Pancreas (tissue), 10 donors: ENCODE data around the gene CCNJL. TPM values are rescaled to one million over a fixed set of nuclear protein-coding genes. Genes with fewer than 3 reads are reported as not detected.

Experiments
- ATAC-seq, 4 donors: fragments of 200-7000 bp; cut with Tn5 transposase; one replicate each; pipeline versions ENCODE4 v1.8.0 to v1.9.1; 2020; ENCODE audit warnings: mild to moderate bottlenecking in 4 of 4, moderate library complexity in 4 of 4
- DNase-seq, 6 donors: peaks; one replicate each; pipeline ENCODE4 v3.0.0-alpha.2; 2020
- FAIRE-seq: peaks from 2 replicates; lab custom pipeline; 2012; peaks lifted over from hg19 to GRCh38; lab: Jason Lieb, UNC
- H3K27ac ChIP-seq, 4 donors: fragments of 200-600 bp; sonication (generic); 1 replicate in 3 of 4; 2 replicates in 1 of 4; pipeline versions ENCODE4 v1.5.0 to v1.8.0; 2020
- H3K27me3 ChIP-seq, 4 donors: fragments of 200-600 bp; one replicate each; pipeline ENCODE4 v1.8.0; 2021
- H3K36me3 ChIP-seq, 3 donors: fragments of 200-600 bp; sonication (generic) in 1 of 3; one replicate each; pipeline versions ENCODE4 v1.5.0 to v1.8.0; 2020 to 2021
- H3K4me1 ChIP-seq, 3 donors: fragments of 200-600 bp; one replicate each; pipeline ENCODE4 v1.8.0; 2021
- H3K4me3 ChIP-seq, 4 donors: fragments of 200-600 bp; sonication (generic) in 2 of 4; one replicate each; pipeline versions ENCODE4 v1.5.0 to v1.8.0; 2020 to 2021
- H3K9me3 ChIP-seq, 4 donors: fragments of 200-600 bp; one replicate each; pipeline ENCODE4 v1.8.0; 2021
- CTCF ChIP-seq, 4 donors: fragments of 200-600 bp; sonication (generic) in 3 of 4; IDR thresholded peaks; one replicate each; pipeline versions ENCODE4 v1.5.0 to v1.8.0; 2021; ENCODE audit warnings: antibody characterized with exemption in 4 of 4
- WGBS, 2 donors: extraction: QIAGEN DNeasy Blood & Tissue Kit; methylation state at CpG; one replicate each; pipeline ENCODE4 v1.1.7; 2013; 5-methylcytosine and 5-hydroxymethylcytosine counted together
- intact Hi-C, 3 donors: fragments of 100-400 bp; cut with DNase I; formaldehyde crosslinking; loops; one replicate each; pipeline versions ENCODE4 v1.11.1 to v1.14.2; 2022
- polyA plus RNA-seq, 2 donors: library from polyadenylated mRNA; stranded (reverse); fragments of 200-250 nt; gene quantifications; one replicate each; pipeline ENCODE4 v1.2.3, GENCODE V29; 2013
- total RNA-seq, 6 donors: library from RNA; stranded (reverse); fragmentation: NEBNext Ultra II Directional in 4 of 6; extraction: Animal tissue kit (Norgen Biotek cat#: 25700) in 4 of 6; gene quantifications; one replicate each; pipeline versions ENCODE4 v1.2.1 to v1.2.4, GENCODE V29; 2021 to 2023
- donor health status: healthy with polysubstance abuse.
- donor health status: DM: no; HTN: no; CAD: no; lungs with moderate emphysema.
- donor health status: DM: no; HTN: no; CAD: no.
- donor health status: control.
- donor health status: control.
- donor health status: Bipolar disorder and iron deficiency.
- donor health status: DM: yes; HTN: yes; CAD: no.
- donor health status: DM: no; HTN: no; CAD: no.
- donor health status: DM: no; HTN: no; CAD: no.
- donor health status: DM: yes; HTN: yes; CAD: no.

The CCNJL gene
- total and polyA plus RNA-seq, 8 donors: 0.06 to 0.58 (median 0.14) TPM

- no peak overlapping the region for H3K27ac ChIP-seq
- FAIRE-seq: no peak
- WGBS, 2 donors: 84 to 93% methylated on average over 27 of the region's 27 CpGs
- intact Hi-C loops: loop anchor here in 2 of 3 donors (5.0 to 10.0 kb wide), 3 partner anchors 152 to 332 kb away; no protein-coding TSS in a partner anchor
- no peaks in the 10 kb centered on the region for H3K9me3 ChIP-seq
- H3K4me3 ChIP-seq: no peak overlapping the region
- ATAC-seq: no peak
- no peak for TF ChIP-seq CTCF (IDR thresholded peaks at IDR 0.05)
- no peaks in the 10 kb centered on the region for H3K27me3 ChIP-seq
- H3K4me1 ChIP-seq: no peaks in the 10 kb centered on the region
- peak in 1 of 6 donors; percentile 47 for DNase-seq
- H3K36me3 ChIP-seq: no peaks in the 10 kb centered on the region
These were observed 37.0 kb upstream of the CCNJL start for GRCh38 chr5:160349249-160349934.

GRCh38 chr5:160348080-160348479 is 35.7 kb upstream of the CCNJL start:
- Histone ChIP-seq H3K9me3 (no peaks in the 10 kb centered on the region), H3K4me1 (no peaks in the 10 kb centered on the region), H3K36me3 (no peaks in the 10 kb centered on the region), H3K27ac (no peak overlapping the region), H3K4me3 (no peak overlapping the region), H3K27me3 (no peaks in the 10 kb centered on the region)
- 61 to 68% methylated on average over 11 of the region's 11 CpGs for WGBS, 2 donors
- intact Hi-C loops: loop anchor here in 2 of 3 donors (5.0 to 10.0 kb wide), 3 partner anchors 151 to 331 kb away; no protein-coding TSS in a partner anchor
- FAIRE-seq (no peak), ATAC-seq (no peak), DNase-seq (no peak)
- TF ChIP-seq CTCF (IDR thresholded peaks at IDR 0.05): no peak

- Histone ChIP-seq H3K27ac (no peak overlapping the region), H3K4me3 (no peak overlapping the region), H3K36me3 (no peaks in the 10 kb centered on the region), H3K4me1 (no peaks in the 10 kb centered on the region), H3K9me3 (no peaks in the 10 kb centered on the region), H3K27me3 (no peaks in the 10 kb centered on the region)
- no peak for DNase-seq
- no peak for FAIRE-seq
- WGBS, 2 donors: 46 to 56% methylated on average over 6 of the region's 6 CpGs
- intact Hi-C loops: loop anchor here in 2 of 3 donors (5.0 to 10.0 kb wide), 3 partner anchors 150 to 330 kb away; no protein-coding TSS in a partner anchor
- no peak for TF ChIP-seq CTCF (IDR thresholded peaks at IDR 0.05)
- no peak for ATAC-seq
These were observed 35.1 kb upstream of the CCNJL start for GRCh38 chr5:160347448-160347847.

GRCh38 chr5:160342413-160342941 is 30.1 kb upstream of the CCNJL start:
- ATAC-seq (no peak), DNase-seq (no peak), FAIRE-seq (no peak)
- peaks cover 0 to 7% (median 0%) of the 10 kb centered on the region in 3 donors for H3K4me1 ChIP-seq
- no peaks in the 10 kb centered on the region for H3K36me3 ChIP-seq
- no peaks in the 10 kb centered on the region for H3K27me3 ChIP-seq
- 67 to 68% methylated on average over 4 of the region's 4 CpGs for WGBS, 2 donors
- no peak overlapping the region for H3K4me3 ChIP-seq
- no peak for TF ChIP-seq CTCF (IDR thresholded peaks at IDR 0.05)
- intact Hi-C loops: loop anchor here in 1 of 3 donors (10.0 kb wide), 1 partner anchor 318 kb away; no protein-coding TSS in a partner anchor
- H3K9me3 ChIP-seq: no peaks in the 10 kb centered on the region
- H3K27ac ChIP-seq: no peak overlapping the region
